Lower leg skin (tissue), 4 donors: ENCODE measurements around the gene POU4F1. TPM values are rescaled to one million over a fixed set of nuclear protein-coding genes. Genes with fewer than 3 reads are reported as not detected.
"Not testable (repeated sequence)": the region's sequence is repeated elsewhere in the genome, so short reads cannot be mapped to it uniquely, and the experiment has no call there.

Experiments
- DNase-seq, 2 donors: peaks; one replicate each; pipeline ENCODE4 v3.0.0-alpha.2; 2019; ENCODE audit warnings: low spot score in 2 of 2
- H3K4me3 ChIP-seq: fragments of 200-600 bp; sonication (generic); 2 replicates; pipeline ENCODE4 v1.5.1; 2017; ENCODE audit warnings: mild to moderate bottlenecking, low read depth; ENCODE audit not compliant: poor library complexity, severe bottlenecking
- POLR2A ChIP-seq, 2 donors: fragments of 450-650 bp; IDR thresholded peaks; one replicate each; pipeline ENCODE4 v1.6.1; 2016 to 2017; ENCODE audit warnings: antibody characterized with exemption in 2 of 2, mild to moderate bottlenecking in 1 of 2, moderate library complexity in 1 of 2
- WGBS, 2 donors: methylation state at CpG; one replicate each; pipeline ENCODE4 v1.1.5; 2018; 5-methylcytosine and 5-hydroxymethylcytosine counted together
- intact Hi-C: fragments of 100-400 bp; cut with DNase I; formaldehyde crosslinking; loops from one replicate; pipeline ENCODE4 v1.15.0; 2023; ENCODE audit warnings: low total_unique reads
- total RNA-seq, 4 donors: library from RNA; depleted of rRNA; stranded (reverse); fragments of >200 nt; gene quantifications; one replicate each; pipeline ENCODE4 v1.1.0, GENCODE V29; 2016
- TF ChIP-seq, protein P1 (sequence below), 3 donors: fragments of 450-650 bp; IDR thresholded peaks; one replicate each; pipeline ENCODE4 v1.5.1; 2016; ENCODE audit warnings: antibody characterized with exemption in 3 of 3, mild to moderate bottlenecking in 3 of 3, moderate library complexity in 2 of 3

The POU4F1 gene, protein sequence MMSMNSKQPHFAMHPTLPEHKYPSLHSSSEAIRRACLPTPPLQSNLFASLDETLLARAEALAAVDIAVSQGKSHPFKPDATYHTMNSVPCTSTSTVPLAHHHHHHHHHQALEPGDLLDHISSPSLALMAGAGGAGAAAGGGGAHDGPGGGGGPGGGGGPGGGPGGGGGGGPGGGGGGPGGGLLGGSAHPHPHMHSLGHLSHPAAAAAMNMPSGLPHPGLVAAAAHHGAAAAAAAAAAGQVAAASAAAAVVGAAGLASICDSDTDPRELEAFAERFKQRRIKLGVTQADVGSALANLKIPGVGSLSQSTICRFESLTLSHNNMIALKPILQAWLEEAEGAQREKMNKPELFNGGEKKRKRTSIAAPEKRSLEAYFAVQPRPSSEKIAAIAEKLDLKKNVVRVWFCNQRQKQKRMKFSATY
- total RNA-seq, result under 1 TPM in 2 of 4 donors, not detected in 2; 0.10 to 0.13 TPM

DNA sequence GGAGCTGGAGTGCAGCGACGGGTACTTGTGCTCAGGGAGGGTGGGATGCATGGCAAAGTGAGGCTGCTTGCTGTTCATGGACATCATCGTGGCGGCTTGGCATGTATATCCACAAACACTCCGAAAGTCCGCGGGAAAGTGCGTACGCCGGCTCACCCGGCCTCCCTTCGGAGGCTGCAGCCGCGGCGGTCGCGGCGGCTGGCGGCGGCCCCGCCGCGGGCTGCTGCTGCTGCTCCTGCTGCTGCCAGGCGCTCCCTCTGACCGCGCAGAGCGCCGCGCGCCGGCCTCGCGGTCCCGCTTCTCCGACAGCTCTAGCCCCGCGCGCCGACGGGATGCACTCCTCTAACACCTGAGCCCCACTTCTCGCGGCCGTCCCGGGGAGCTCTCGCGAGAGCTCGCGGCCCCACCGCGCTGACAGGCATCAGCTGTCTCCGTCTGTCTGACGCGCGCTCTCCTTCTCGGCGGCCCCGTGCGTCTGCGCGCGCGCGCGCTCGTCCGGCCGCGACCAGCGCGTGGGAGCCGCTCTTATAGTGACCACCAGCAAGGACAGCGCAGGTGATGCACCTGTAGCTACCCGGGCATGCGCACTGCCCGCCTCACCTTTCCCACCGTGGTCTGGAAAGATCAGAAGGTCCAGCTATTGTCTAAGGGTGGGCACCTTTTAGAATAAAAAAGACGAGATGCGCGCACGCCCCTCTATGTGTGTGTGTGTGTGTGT, at the start of gene POU4F1:
Gene POU4F1, minus strand, starts transcription at position 313 of the 718 bp plus-strand sequence. Its CDS starts 226 bp downstream, at position 87.
- no peak for DNase-seq
- peak within 1 kb of the TSS; percentile 16 for H3K4me3 ChIP-seq
- intact Hi-C loops, result no loop called here
- WGBS, 2 donors, result 2 to 4% methylated on average over 31 to 63 of the region's 80 CpGs
- no peak for TF ChIP-seq POLR2A (IDR thresholded peaks at IDR 0.05)
- TF ChIP-seq, protein P1, sequence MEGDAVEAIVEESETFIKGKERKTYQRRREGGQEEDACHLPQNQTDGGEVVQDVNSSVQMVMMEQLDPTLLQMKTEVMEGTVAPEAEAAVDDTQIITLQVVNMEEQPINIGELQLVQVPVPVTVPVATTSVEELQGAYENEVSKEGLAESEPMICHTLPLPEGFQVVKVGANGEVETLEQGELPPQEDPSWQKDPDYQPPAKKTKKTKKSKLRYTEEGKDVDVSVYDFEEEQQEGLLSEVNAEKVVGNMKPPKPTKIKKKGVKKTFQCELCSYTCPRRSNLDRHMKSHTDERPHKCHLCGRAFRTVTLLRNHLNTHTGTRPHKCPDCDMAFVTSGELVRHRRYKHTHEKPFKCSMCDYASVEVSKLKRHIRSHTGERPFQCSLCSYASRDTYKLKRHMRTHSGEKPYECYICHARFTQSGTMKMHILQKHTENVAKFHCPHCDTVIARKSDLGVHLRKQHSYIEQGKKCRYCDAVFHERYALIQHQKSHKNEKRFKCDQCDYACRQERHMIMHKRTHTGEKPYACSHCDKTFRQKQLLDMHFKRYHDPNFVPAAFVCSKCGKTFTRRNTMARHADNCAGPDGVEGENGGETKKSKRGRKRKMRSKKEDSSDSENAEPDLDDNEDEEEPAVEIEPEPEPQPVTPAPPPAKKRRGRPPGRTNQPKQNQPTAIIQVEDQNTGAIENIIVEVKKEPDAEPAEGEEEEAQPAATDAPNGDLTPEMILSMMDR (IDR thresholded peaks at IDR 0.05), result no peak

GRCh38 chr13:78652651-78653050, 49.3 kb upstream of the POU4F1 start:
- no peak for DNase-seq
- WGBS, 2 donors, result 100% methylated on average over 1 of the region's 1 CpG
- TF ChIP-seq, protein P1 (IDR thresholded peaks at IDR 0.05), result no peak
- no peak for TF ChIP-seq POLR2A (IDR thresholded peaks at IDR 0.05)
- no peak overlapping the region for H3K4me3 ChIP-seq
- intact Hi-C loops, result no loop called here

DNA sequence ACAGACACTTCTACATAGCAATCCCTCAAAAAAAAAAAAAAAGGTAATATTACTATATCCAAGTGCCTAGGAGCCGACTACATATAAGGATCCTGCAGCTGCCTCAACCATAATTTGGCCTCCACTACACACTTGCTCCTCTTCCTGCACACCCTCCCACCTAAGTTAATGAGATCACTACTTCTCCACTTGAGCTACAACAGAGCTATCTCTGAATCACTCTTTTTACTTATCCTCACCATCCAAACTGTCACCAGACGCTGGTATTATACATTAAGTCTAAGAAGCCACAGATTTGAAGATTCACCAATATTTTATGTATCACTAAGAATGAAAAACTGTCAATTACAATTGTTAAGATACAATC, 47.3 kb upstream of the POU4F1 start:
- no peak for DNase-seq
- intact Hi-C loops, result no loop called here
- WGBS, 2 donors, result 91 to 93% methylated on average over 2 of the region's 2 CpGs

GRCh38 chr13:78649997-78650716, 46.8 kb upstream of the POU4F1 start:
- TF ChIP-seq, protein P1 (IDR thresholded peaks at IDR 0.05), result no peak
- TF ChIP-seq POLR2A (IDR thresholded peaks at IDR 0.05), result no peak
- 74 to 77% methylated on average over 3 of the region's 3 CpGs for WGBS, 2 donors
- no peak overlapping the region for H3K4me3 ChIP-seq
- intact Hi-C loops, result no loop called here
- no peak for DNase-seq

More for the DNA sequence above, 47.3 kb upstream of the POU4F1 start:
- TF ChIP-seq, protein P1 (IDR thresholded peaks at IDR 0.05), result no peak
- no peak for TF ChIP-seq POLR2A (IDR thresholded peaks at IDR 0.05)
- no peak overlapping the region for H3K4me3 ChIP-seq

DNA sequence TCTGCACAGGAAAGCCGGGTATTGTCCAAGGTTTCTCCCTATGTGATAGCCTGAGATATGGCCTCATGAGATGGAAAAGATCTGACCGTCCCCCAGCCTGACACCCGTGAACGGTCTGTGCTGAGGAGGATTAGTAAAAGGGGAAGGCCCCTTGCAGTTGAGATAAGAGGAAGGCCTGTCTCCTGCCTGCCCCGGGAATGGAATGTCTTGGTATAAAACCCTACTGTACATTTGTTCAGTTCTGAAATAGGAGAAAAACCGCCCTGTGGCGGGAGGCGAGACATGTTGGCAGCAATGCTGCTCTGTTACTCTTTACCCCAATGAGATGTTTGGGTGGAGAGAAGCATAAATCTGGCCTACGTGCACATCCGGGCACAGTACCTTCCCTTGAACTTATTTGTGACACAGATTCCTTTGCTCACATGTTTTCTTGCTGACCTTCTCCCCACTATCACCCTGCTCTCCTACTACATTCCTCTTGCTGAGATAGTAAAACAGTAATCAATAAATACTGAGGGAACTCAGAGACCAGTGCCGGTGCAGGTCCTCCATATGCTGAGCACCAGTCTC, 43.8 kb upstream of the POU4F1 start:
- 84 to 88% methylated on average over 11 of the region's 11 CpGs for WGBS, 2 donors
- H3K4me3 ChIP-seq, DNase-seq, intact Hi-C loops: not testable (repeated sequence)
